Prostate gland (tissue), 2 donors: ENCODE results near the gene CFAP43.
A peak's percentile ranks its signal among the peaks of the same experiment; 100 is the strongest.

Experiments used
- CTCF ChIP-seq, 4 experiments: fragments of 200-600 bp in 2 of 4; fragments of 450-650 bp in 2 of 4; sonication (generic) in 2 of 4; IDR thresholded peaks; 1 replicate in 3 of 4; 2 replicates in 1 of 4; pipeline ENCODE4 v1.5.1; 2016 to 2019; ENCODE audit warnings: antibody characterized with exemption in 4 of 4, mild to moderate bottlenecking in 2 of 4, moderate library complexity in 2 of 4
- POLR2A ChIP-seq: fragments of 450-650 bp; IDR thresholded peaks from one replicate; pipeline ENCODE4 v1.6.1; 2016; ENCODE audit warnings: antibody characterized with exemption, mild to moderate bottlenecking
- POLR2AphosphoS5 ChIP-seq: sonication (generic); formaldehyde crosslinking; IDR thresholded peaks from one replicate; pipeline ENCODE4 v1.6.1; 2017; ENCODE audit warnings: antibody characterized with exemption

GRCh38 chr10:104277785-104278184 lies 45.6 kb upstream of the CFAP43 start:
- TF ChIP-seq POLR2A, result no peak
- no peak for TF ChIP-seq CTCF (IDR thresholded peaks at IDR 0.05)
- peak; percentile 93 for TF ChIP-seq POLR2AphosphoS5
